Fibroblast of pulmonary artery (primary cell): ENCODE data around the gene TYRP1.

Experiments used
- DNase-seq: peaks from one replicate; pipeline ENCODE4 v3.0.0-alpha.2; 2010; ENCODE audit warnings: low read depth
- H3K4me3 ChIP-seq: replicated peaks from 2 replicates; pipeline ENCODE4 v1.5.1; 2011; ENCODE audit warnings: low read depth, mild to moderate bottlenecking, control low read depth, low read length, moderate library complexity
- TF ChIP-seq, protein P1 (sequence below): IDR thresholded peaks from 2 replicates; pipeline ENCODE4 v1.5.1; 2011; ENCODE audit warnings: mild to moderate bottlenecking, control low read depth, low read length, inconsistent platforms; ENCODE audit errors: missing control alignments

Gene TYRP1

DNA sequence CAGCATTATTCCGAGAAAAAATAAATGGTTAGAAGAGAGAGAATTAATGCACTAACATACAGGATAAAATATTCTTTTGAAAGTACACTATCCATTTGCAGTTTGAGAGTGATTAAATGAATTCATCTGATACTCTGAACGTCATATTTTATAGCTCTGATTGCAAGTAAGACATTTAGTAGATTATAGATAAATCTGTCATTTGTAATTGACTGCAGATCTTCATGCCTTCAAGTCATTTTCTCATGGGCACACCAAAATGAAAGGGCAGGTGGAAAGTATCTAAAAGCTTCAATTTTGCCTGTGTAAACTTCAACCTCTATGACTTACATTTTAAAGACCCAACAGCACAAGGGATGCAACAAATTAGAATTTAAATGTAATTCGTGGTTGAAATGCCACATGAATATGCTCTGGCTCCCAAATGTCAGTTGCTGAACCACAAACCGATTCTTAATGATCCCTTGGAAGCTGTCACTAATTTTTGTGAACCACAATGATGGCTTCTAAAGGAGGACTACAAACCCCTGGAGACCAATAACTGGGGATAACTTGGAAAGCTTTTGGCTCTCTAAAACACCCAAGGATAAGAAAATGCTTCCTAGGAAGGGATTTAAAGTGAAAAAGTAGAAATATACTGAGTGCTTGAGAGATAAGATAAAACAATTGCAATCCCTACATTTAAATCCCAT is 3.9 kb downstream of the TYRP1 start:
- no peak for DNase-seq
- TF ChIP-seq, protein P1, sequence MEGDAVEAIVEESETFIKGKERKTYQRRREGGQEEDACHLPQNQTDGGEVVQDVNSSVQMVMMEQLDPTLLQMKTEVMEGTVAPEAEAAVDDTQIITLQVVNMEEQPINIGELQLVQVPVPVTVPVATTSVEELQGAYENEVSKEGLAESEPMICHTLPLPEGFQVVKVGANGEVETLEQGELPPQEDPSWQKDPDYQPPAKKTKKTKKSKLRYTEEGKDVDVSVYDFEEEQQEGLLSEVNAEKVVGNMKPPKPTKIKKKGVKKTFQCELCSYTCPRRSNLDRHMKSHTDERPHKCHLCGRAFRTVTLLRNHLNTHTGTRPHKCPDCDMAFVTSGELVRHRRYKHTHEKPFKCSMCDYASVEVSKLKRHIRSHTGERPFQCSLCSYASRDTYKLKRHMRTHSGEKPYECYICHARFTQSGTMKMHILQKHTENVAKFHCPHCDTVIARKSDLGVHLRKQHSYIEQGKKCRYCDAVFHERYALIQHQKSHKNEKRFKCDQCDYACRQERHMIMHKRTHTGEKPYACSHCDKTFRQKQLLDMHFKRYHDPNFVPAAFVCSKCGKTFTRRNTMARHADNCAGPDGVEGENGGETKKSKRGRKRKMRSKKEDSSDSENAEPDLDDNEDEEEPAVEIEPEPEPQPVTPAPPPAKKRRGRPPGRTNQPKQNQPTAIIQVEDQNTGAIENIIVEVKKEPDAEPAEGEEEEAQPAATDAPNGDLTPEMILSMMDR, result no peak
- H3K4me3 ChIP-seq, result no peak overlapping the region

DNA sequence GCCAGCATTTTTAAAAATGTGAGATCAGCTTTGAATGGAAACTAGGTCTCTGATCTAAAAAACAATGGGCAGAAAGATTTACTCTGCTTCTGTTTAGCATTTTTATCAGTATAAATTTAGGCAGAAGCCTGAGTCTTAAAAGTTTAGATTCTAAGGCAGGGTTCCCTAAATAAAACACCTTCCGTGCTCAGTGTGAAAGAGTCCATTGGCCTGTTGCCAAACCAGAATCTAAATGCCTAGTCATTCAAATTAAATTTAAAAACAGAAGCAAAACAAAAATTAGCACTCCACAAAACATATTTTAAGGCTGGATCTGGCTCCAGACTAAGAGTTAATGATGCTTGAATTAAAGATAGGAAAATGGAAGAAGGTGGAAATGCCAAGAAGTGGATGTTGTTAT is 4.5 kb downstream of the TYRP1 start:
- TF ChIP-seq, protein P1, result no peak
- no peak overlapping the region for H3K4me3 ChIP-seq
- peak; percentile 36 for DNase-seq

DNA sequence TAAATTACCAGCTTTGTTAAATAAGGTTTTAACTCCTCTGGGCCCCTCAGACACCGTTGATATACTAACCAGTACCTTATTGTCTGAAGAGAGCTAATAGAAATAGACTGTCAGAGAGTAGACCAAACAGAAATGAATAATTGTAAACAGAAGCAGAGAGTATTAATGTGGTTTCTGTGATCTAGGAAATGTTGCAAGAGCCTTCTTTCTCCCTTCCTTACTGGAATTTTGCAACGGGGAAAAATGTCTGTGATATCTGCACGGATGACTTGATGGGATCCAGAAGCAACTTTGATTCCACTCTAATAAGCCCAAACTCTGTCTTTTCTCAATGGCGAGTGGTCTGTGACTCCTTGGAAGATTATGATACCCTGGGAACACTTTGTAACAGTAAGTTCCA is 5.1 kb downstream of the TYRP1 start:
- DNase-seq, result peak; percentile 86
- H3K4me3 ChIP-seq, result peak overlapping the region; percentile 19
- TF ChIP-seq, protein P1, result no peak

DNA sequence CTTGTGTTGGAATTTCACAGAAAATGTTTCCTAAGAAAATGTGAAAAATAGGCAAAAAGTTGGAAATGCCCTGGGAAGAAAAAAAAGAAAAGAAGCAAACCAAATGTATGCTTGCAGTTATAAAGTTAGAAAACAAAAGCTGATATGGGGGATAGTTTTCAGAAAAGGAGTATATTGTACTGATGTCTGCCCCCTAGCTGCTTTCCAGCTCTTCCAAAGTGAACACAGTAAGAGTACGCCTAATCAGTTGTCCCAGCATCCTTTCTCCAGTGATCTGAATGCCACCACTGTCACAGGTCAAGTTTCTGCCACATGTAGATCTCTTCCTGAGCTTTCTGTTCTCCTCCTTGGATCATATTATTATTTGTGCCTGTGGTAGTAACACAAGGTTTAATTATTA is 5.8 kb downstream of the TYRP1 start:
- TF ChIP-seq, protein P1, result peak; percentile 53
- DNase-seq, result peak; percentile 45
- no peak overlapping the region for H3K4me3 ChIP-seq

DNA sequence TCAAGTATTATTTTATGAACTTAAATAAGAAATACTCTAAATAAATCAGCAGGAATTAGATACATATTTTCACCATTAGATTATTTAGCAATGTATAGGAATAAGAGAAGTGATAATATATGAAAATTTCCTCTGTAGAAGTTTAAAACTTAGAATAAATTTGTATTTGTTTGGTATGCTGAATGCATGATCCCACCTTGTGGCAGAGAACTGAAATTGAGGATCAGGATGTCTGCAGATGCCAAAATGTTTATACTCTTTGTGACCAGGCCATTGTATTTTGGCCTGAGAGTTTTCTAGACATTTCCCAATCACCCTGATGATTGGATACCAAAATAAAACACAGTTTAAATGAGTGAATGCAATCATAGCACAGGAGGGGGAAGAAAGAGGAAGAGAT is 6.3 kb downstream of the TYRP1 start:
- H3K4me3 ChIP-seq, result no peak overlapping the region
- DNase-seq, result peak; percentile 86
- TF ChIP-seq, protein P1, result peak; percentile 67

DNA sequence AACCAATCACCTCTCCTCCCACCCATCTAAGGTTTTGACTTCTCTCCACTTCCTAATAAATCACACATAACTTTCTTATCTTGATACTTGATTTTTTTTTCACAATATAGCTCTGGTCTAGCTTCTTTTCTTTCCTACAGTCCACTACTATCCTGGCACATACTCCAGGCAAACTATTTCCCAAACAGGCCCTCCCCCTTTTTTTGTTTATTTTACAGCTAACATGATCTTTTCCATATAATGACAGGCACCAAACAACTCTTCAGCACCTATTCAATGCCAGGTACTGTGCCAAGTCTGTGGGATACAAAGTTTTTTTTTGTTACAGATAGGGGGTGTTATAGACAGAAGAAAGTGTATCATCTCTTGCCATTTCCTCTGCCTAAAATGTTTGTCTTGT is 7.9 kb downstream of the TYRP1 start:
- TF ChIP-seq, protein P1, result no peak
- DNase-seq, result no peak
- no peak overlapping the region for H3K4me3 ChIP-seq

DNA sequence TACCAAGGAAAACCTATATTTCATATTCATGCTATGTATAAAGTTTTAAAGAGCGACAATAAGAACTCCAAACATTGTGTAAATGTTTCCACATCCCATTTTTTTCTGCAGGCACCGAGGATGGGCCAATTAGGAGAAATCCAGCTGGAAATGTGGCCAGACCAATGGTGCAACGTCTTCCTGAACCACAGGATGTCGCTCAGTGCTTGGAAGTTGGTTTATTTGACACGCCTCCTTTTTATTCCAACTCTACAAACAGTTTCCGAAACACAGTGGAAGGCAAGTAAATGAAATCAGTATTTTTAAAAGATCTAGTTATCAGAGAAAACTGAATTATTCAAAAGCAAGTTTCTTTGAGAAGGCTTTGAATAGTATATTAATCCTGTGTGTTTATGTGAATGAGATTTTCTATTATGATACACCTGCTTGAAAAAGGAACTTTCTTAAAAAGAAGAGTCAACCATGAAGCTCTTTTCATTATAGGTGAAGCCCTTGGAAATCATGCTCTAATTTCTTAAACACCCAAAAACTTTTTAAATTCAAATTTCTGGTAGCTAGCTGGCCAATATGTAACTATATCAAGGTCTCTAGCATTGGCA is 9.1 kb downstream of the TYRP1 start:
- TF ChIP-seq, protein P1, result peak; percentile 77
- peak; percentile 90 for DNase-seq
- H3K4me3 ChIP-seq, result no peak overlapping the region
